SW480 (cell line): ENCODE results near the gene PRKN.

Source experiments
- DNase-seq: peaks from one replicate; pipeline ENCODE4 v3.0.0-alpha.2; 2016; ENCODE audit warnings: low spot score

Gene PRKN

GRCh38 chr6:161651949-161652348 lies 1075.6 kb downstream of the PRKN start:
- no peak for DNase-seq

DNA sequence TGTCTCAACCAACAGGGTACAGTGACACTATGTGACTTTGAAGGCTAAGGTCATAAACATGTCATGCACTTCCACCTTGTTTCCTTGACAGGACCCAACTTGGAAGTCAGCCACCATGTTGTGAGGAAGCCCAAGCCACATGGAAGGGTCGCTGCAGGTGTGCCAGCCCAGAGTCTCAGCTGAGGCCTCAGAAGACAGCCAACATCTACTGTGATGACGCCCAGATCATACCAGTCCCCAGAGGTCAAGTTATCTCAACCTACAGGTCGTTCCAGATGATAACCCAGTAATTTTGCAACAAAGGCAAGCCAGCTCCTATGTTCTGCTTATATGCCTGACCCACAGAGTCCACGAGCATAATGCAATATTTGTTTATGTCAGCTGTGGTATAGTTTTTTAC lies 1077.7 kb downstream of the PRKN start:
- no peak for DNase-seq

DNA sequence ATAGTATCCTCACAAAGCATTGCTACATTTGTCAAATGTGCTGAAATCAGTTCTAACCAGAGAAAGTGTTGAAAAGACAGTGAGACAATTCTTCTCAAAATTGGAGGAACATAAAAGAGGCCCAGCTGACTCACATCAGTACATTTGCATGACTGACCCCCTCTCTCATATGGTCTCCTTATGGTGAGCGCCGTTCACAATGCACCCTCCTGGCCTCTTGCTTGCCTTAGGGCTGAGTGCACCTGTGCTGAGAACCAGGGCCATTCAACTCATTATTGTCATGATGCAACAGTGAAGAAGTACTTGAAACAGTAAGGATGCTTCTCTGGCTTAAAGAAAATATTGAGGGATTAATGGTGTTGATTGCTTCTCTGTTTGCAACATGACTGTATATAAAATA lies 1078.5 kb downstream of the PRKN start:
- DNase-seq = no peak

DNA sequence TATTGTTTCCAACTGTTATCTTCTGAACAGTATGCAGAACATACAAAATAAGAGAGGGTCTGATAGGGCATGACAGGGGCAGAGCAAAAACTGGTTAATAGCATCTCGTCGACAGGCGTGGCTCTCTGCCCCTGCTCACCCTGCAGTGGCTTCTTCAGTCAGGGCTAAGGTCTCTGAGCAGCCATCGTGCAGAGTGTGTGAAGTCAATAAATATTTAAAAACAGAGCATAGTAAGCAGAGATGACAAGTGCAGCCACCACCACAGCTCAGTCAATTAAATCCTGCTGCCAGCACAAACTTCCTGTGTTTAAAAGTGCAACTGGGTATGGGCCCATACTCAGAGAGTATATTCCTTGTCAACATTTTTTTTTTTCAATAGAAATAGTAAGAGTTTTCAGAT lies 1080.3 kb downstream of the PRKN start:
- no peak for DNase-seq

DNA sequence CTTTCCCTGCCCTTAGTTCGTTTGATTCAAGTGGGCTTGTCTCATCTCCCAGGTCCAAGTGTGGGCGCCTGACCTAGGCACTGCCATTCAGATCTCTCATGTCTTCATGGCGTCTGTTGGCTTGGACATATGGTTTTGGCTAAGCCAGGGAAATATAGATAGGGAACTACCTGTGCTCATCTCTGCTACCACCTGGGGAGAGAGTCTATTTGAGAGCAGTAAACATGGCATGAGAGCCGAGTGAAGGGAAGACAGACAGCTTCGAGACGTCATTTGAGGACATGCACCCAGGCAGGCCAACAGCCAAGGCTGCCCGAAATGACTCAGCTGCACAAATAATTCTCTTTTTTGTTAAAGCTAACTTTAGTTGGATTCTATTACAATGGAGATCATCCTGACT lies 1083.0 kb downstream of the PRKN start:
- no peak for DNase-seq

GRCh38 chr6:161641175-161641574 lies 1086.4 kb downstream of the PRKN start:
- no peak for DNase-seq

DNA sequence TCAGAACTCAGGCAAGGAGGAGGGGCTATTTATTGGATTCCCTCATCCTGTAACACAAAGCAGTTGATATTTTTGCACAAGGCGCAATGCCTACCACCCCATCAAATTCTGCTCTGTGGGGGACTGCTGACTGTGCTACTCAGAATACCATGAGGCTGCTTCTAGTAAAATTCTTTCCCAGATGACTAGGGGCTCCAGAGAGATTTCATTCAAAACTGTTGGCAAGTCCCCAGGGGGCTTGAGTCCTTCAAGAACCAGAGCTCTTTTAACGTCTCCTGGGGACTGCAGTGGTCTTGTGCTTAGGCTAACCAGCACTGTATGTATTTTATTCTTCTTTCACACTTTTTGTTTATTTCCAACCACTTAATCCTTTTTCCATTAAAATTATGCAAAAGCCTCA lies 1087.8 kb downstream of the PRKN start:
- DNase-seq = no peak

GRCh38 chr6:161637658-161638057 lies 1089.9 kb downstream of the PRKN start:
- no peak for DNase-seq

DNA sequence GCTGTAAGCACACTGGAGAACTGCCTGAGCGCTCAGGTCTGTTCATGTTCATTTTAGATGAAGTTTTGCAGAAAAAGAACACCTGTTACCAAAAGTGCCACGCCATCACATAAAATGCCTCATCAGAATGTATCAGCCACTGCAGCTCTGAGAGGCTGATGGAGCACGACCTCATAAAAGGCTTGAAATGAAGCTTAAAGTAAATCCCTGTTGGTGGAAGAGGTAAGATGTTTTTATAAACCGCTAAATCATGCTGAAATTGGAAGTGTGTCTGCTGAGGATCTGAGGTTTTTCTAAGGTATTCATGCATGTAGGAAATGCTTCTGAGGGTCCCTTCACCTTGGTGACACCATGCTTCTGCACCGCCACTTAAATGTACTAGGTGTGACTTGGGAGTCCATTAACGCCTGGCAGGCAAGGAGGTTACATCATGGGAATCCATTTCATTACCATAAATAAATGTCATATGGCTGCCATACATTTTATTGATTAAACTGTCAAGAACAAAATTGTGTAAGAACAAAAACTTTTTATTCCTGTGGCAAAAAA lies 1090.6 kb downstream of the PRKN start:
- no peak for DNase-seq

DNA sequence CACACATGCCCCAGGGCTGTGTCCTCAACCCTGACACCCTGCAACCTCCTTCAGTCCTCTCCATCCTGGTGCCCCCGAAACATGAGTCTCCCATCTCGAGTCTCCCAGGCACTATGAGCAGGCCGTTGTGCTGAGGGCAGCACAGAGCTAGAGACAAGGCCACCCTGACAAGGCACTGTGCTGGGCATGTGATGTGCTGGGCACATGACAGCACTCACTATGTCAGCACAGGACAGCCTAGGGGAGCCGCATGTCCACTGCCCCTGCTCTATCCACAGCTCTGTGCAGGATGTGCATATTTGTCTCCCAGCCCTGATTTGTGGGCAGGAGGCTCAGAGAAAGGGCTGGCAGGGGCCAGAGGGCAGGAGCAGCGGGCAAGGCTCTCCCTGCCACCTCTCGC lies 1091.6 kb downstream of the PRKN start:
- no peak for DNase-seq

DNA sequence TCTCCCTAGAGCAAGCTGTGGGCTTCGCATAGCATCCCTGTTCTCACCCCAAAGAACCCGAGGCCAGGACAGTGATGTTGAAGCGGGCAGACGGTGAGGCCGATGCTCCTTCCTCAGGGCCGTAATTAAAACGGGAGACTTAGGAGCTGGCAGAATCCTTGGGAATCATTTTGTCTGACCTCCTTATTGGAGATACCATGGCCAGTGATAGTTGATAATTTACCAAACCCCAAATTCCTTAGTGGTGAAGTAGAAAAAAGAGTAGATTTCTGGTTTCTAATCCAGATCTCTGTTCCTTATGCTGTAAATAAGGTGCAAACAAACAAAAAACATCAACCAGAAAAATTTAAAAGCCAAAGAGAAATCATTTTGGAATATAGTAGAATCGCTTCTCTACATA lies 1092.7 kb downstream of the PRKN start:
- DNase-seq = no peak

- DNase-seq = no peak
Observed at GRCh38 chr6:161631676-161632194, 1095.8 kb downstream of the PRKN start.

- DNase-seq = no peak
Observed at GRCh38 chr6:161630674-161631073, 1096.9 kb downstream of the PRKN start.

- DNase-seq = no peak
Observed at GRCh38 chr6:161626132-161626676, 1101.4 kb downstream of the PRKN start.

GRCh38 chr6:161624111-161624510 lies 1103.5 kb downstream of the PRKN start:
- no peak for DNase-seq

GRCh38 chr6:161622779-161623178 lies 1104.8 kb downstream of the PRKN start:
- DNase-seq = no peak

- peak; percentile 58 for DNase-seq
Observed at GRCh38 chr6:161618831-161619454, 1108.6 kb downstream of the PRKN start.

DNA sequence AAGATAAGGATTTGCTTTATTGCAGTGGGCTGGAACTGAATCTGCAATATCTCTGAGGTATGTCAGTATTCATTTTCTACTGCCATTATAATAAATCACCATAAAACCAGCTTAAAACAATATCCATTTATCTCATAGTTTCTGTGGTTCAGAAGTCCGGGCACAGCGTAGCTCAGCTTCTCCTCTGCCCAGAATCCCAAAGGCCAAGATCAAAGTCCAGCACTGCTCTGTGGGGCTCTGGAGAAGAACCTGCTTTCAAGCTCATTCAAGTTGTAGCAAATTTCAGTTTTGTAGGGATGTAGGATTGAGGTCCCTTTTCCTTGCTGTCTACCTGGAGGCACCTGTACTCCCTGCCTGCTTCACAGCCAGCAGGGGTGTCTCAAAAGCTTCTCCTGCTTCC lies 1113.9 kb downstream of the PRKN start:
- DNase-seq = no peak

DNA sequence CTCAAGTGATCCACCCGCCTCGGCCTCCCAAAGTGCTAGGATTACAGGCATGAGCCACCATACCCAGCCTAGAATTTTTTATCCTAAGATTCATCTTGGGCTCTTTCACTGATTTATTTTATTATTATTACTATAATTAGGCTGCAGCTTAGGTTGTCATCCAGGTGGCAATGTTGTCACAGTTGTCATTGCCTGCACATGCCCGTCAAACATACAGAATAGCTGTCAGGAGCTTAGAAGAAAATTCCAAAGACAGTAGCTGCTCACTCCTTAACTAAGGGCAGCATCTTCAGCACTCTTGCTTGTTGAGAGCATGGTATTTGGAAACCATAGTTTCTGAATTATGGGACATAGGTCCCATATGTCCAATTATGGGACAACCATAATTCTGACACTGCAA lies 1118.8 kb downstream of the PRKN start:
- no peak for DNase-seq

GRCh38 chr6:161607696-161608297 lies 1119.8 kb downstream of the PRKN start:
- DNase-seq = no peak

DNA sequence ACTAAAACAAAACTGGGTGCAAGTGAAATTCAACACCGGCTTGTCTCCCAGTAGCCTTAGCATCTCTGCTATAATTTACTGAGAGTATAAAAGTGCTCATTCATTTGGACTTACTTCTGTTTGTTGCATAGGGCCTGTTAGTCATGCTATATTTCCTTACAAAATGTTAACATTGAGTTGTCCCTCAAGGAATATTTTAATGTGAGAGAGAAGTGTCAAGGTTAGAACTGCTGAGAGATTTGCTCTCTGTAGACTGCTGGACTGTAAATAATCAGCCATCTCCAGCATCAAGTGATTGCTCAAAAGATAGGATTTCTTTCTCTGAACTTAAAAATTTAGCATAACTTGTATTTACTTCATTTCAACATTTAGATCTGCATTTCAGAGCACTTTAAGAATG lies 1125.2 kb downstream of the PRKN start:
- no peak for DNase-seq

DNA sequence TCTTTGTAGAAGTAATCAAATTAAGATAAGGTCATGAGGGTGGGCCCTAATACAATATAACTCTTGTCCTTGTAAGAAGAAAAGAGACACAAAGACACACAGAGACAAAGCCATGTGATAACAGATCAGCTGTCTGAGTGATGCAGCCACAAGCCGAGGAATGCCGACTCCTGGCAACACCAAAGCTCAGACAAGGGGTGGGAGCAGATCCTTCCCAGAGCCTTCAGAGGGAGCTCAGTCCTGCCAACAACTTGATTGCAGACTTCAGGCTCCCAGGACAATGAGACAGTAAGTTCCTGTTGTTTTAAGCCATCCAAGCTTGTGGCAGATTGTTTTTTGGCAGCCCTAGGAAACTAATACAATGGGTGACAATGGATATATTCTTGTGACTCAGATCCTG lies 1128.7 kb downstream of the PRKN start:
- DNase-seq = no peak

GRCh38 chr6:161596807-161597520 lies 1130.6 kb downstream of the PRKN start:
- no peak for DNase-seq
